ENCODE results near the gene PDCD4. TPM values are rescaled to one million over a fixed set of nuclear protein-coding genes. Genes with fewer than 3 reads are reported as not detected.

Gene PDCD4
- total and polyA plus RNA-seq, 2 of the 4 experiments (the other 2 are of a cell fraction), result 10.9 to 49.7 TPM

GRCh38 chr10:110880012-110880411 is 8.3 kb downstream of the PDCD4 start:
- Histone ChIP-seq H4K5ac (ENCODE audit: low read depth, low read length) (no peak overlapping the region), H4K8ac (ENCODE audit: low read depth in 2 of 2, low read length in 2 of 2) (no peak overlapping the region), H3K4ac (ENCODE audit: low read depth, low read length) (no peak overlapping the region), H3K27ac (ENCODE audit: insufficient read depth, low read length) (no peak overlapping the region), H2BK15ac (ENCODE audit: low read depth, low read length) (no peak overlapping the region), H2AK9ac (replicated peaks; ENCODE audit: low read depth, low read length, poor library complexity) (no peak overlapping the region), H4K91ac (ENCODE audit: insufficient read depth, low read depth, low read length) (no peak overlapping the region), H3K4me3 (ENCODE audit: insufficient read depth, low read depth, low read length) (no peak overlapping the region), H3K79me1 (ENCODE audit: low read depth in 1 of 2, low read length in 2 of 2) (peaks cover 0 to 6% of the 10 kb centered on the region in 2 experiments; a peak in 3 of 4 replicates), H3K56ac (ENCODE audit: extremely low read depth, insufficient read depth, low read length) (no peak overlapping the region), H3K9me3 (ENCODE audit: control insufficient read depth, insufficient read depth, low read length) (no peaks in the 10 kb centered on the region), H3K23ac (ENCODE audit: low read depth, low read length) (no peak overlapping the region), H3K4me1 (ENCODE audit: control insufficient read depth, insufficient read depth, low read length) (peaks cover 2% of the 10 kb centered on the region; the same call in 1 of the 2 replicates), H3K9me1 (ENCODE audit: insufficient read depth, low read length) (no peaks in the 10 kb centered on the region; the same call in 1 of the 2 replicates), H3K36me3 (ENCODE audit: control insufficient read depth, insufficient read depth, low read length) (peaks cover 8% of the 10 kb centered on the region), H2BK20ac (ENCODE audit: low read depth, low read length) (no peak overlapping the region), H3K9ac (ENCODE audit: low read depth, low read length) (no peak overlapping the region), H4K20me1 (ENCODE audit: insufficient read depth, low read length) (no peaks in the 10 kb centered on the region; the same call in 1 of the 2 replicates), H2AK5ac (ENCODE audit: low read depth, low read length) (no peak overlapping the region), H3K27me3 (ENCODE audit: control insufficient read depth, insufficient read depth, low read length) (no peaks in the 10 kb centered on the region), H2BK120ac (ENCODE audit: low read depth, low read length) (no peak overlapping the region), H2BK5ac (ENCODE audit: low read depth, low read length, poor library complexity, severe bottlenecking) (no peak overlapping the region), H2AFZ (replicated peaks; ENCODE audit: low read length, poor library complexity) (no peak overlapping the region), H3K4me2 (ENCODE audit: low read depth, low read length) (no peak overlapping the region; the same call in 1 of the 2 replicates), H3K18ac (ENCODE audit: low read depth, low read length) (no peak overlapping the region), H3K14ac (replicated peaks; ENCODE audit: low read depth, low read length) (no peak overlapping the region)
- intact Hi-C loops (cut with micrococcal nuclease), result no loop called here
- TF ChIP-seq MXI1 (IDR thresholded peaks at IDR 0.05; ENCODE audit: borderline replicate concordance, low read depth, low read length) (no peak), MAFK (IDR thresholded peaks at IDR 0.05; ENCODE audit: low read depth, low read length) (no peak), RFX5 (IDR thresholded peaks at IDR 0.05; ENCODE audit: low read depth, low read length) (no peak), CEBPB (IDR thresholded peaks at IDR 0.05; ENCODE audit: low read depth, low read length) (no peak), RCOR1 (IDR thresholded peaks at IDR 0.05; ENCODE audit: insufficient replicate concordance, low read length) (no peak), SMC3 (IDR thresholded peaks at IDR 0.05; ENCODE audit: low read depth, low read length) (no peak), POLR2A (IDR thresholded peaks at IDR 0.05; ENCODE audit: low read depth, low read length) (no peak), CTCF (conservative IDR thresholded peaks at IDR 0.05; ENCODE audit: low read depth, low read length) (no peak), FOS (IDR thresholded peaks at IDR 0.05; ENCODE audit: low read depth, low read length) (no peak), RAD21 (IDR thresholded peaks at IDR 0.05; ENCODE audit: low read length) (no peak), USF2 (IDR thresholded peaks at IDR 0.05; ENCODE audit: low read depth, low read length) (no peak), CHD1 (IDR thresholded peaks at IDR 0.05; ENCODE audit: low read depth, low read length) (no peak), MAZ (IDR thresholded peaks at IDR 0.05; ENCODE audit: borderline replicate concordance, low read depth, low read length) (no peak), NFE2L2 (IDR thresholded peaks at IDR 0.05; ENCODE audit: low read depth, low read length) (no peak), BHLHE40 (IDR thresholded peaks at IDR 0.05; ENCODE audit: low read depth, low read length) (no peak)
- TF ChIP-seq, protein P1, sequence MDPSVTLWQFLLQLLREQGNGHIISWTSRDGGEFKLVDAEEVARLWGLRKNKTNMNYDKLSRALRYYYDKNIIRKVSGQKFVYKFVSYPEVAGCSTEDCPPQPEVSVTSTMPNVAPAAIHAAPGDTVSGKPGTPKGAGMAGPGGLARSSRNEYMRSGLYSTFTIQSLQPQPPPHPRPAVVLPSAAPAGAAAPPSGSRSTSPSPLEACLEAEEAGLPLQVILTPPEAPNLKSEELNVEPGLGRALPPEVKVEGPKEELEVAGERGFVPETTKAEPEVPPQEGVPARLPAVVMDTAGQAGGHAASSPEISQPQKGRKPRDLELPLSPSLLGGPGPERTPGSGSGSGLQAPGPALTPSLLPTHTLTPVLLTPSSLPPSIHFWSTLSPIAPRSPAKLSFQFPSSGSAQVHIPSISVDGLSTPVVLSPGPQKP (IDR thresholded peaks at IDR 0.05; ENCODE audit: borderline replicate concordance, low read depth, low read length), result no peak
- ATAC-seq (ENCODE audit: low read depth), result no peak
- no CpG with 5 or more reads among the region's 3 CpGs for WGBS, 2 experiments (ENCODE audit: extremely low coverage in 2 of 2, insufficient read length in 1 of 2)
- CTCF ChIA-PET, result interaction anchor here (0.6 to 0.9 kb wide), 2 partner anchors 18 to 134 kb away, joined by 3 to 4 read pairs; no protein-coding TSS in a partner anchor
- DNase-seq, result no peak
- POLR2A ChIA-PET (ENCODE audit: unreplicated experiment), result no interaction called here
- BruUV-seq (replicated peaks), result no TSS peak
- dilution Hi-C loops (cut with HindIII; ENCODE audit: low sequenced_read_pairs, unreplicated experiment), result no loop called here
- in situ Hi-C loops (cut with MboI; ENCODE audit: low sequenced_read_pairs), result loop anchor here (10.0 kb wide), 1 partner anchor 575 kb away; the partner anchor contains the start of gene SMNDC1

Measured in IMR-90 (cell line).